ENCODE results near the gene SPAG9. TPM values are rescaled to one million over a fixed set of nuclear protein-coding genes. Genes with fewer than 3 reads are reported as not detected.

SPAG9 gene
- total and polyA plus RNA-seq, 3 experiments from 2014 or later: 10.5 to 43.0 (median 40.6) TPM

- H3K27ac ChIP-seq (ENCODE audit: low read depth, low read length): no peak overlapping the region
- H3K4me1 ChIP-seq (ENCODE audit: insufficient read depth, low read length): peaks cover 25% of the 10 kb centered on the region
- ChIA-PET POLR2A (no interaction called here), CTCF (no interaction called here)
- no peaks in the 10 kb centered on the region for H3K27me3 ChIP-seq (ENCODE audit: insufficient read depth, low read length, poor library complexity, severe bottlenecking)
- no peak overlapping the region for H3K4me3 ChIP-seq (ENCODE audit: low read length)
- Mint-ChIP-seq H3K4me1 (peaks cover 33 to 45% (median 35%) of the 10 kb centered on the region in 3 donors), H3K4me3 (no peak overlapping the region), H3K27me3 (peaks cover 0 to 1% of the 10 kb centered on the region in 2 donors), H3K27ac (peak overlapping the region in 5 of 8 donors; percentile 43 to 75 (median 58)), H3K9me3 (no peaks in the 10 kb centered on the region), H3K36me3 (no peaks in the 10 kb centered on the region)
- no peaks in the 10 kb centered on the region for H3K9me3 ChIP-seq (ENCODE audit: low read length)
- no peak for DNase-seq
- H3K36me3 ChIP-seq (ENCODE audit: insufficient read depth, low read length): no peaks in the 10 kb centered on the region
Observed at GRCh38 chr17:50924300-50924699, 196.4 kb downstream of the SPAG9 start.

- peaks cover 39 to 50% (median 39%) of the 10 kb centered on the region in 3 donors for H3K4me1 Mint-ChIP-seq
- no peak overlapping the region for H3K27ac ChIP-seq (ENCODE audit: low read depth, low read length)
- H3K36me3 ChIP-seq (ENCODE audit: insufficient read depth, low read length): no peaks in the 10 kb centered on the region
- no peaks in the 10 kb centered on the region for H3K27me3 ChIP-seq (ENCODE audit: insufficient read depth, low read length, poor library complexity, severe bottlenecking)
- ChIA-PET CTCF (no interaction called here), POLR2A (no interaction called here)
- DNase-seq: no peak
- no peak overlapping the region for H3K4me3 Mint-ChIP-seq
- no peaks in the 10 kb centered on the region for H3K9me3 ChIP-seq (ENCODE audit: low read length)
- H3K27me3 Mint-ChIP-seq: no peaks in the 10 kb centered on the region
- H3K27ac Mint-ChIP-seq: peak overlapping the region in 3 of 8 donors; percentile 45 to 84 (median 52)
- H3K4me1 ChIP-seq (ENCODE audit: insufficient read depth, low read length): peaks cover 32% of the 10 kb centered on the region
- H3K9me3 Mint-ChIP-seq: no peaks in the 10 kb centered on the region
- H3K4me3 ChIP-seq (ENCODE audit: low read length): no peak overlapping the region
- no peaks in the 10 kb centered on the region for H3K36me3 Mint-ChIP-seq
Observed at GRCh38 chr17:50923611-50924010, 197.1 kb downstream of the SPAG9 start.

GRCh38 chr17:50922721-50923405, 197.8 kb downstream of the SPAG9 start:
- CTCF ChIA-PET: interaction anchor here (0.9 kb wide), 1 partner anchor 34 kb away, joined by 4 read pairs; no protein-coding TSS in a partner anchor
- H3K36me3 Mint-ChIP-seq: no peaks in the 10 kb centered on the region
- no peaks in the 10 kb centered on the region for H3K9me3 Mint-ChIP-seq
- Histone ChIP-seq H3K4me3 (ENCODE audit: low read length) (no peak overlapping the region), H3K27me3 (ENCODE audit: insufficient read depth, low read length, poor library complexity, severe bottlenecking) (no peaks in the 10 kb centered on the region), H3K9me3 (ENCODE audit: low read length) (no peaks in the 10 kb centered on the region), H3K36me3 (ENCODE audit: insufficient read depth, low read length) (no peaks in the 10 kb centered on the region), H3K4me1 (ENCODE audit: insufficient read depth, low read length) (peaks cover 39% of the 10 kb centered on the region), H3K27ac (ENCODE audit: low read depth, low read length) (no peak overlapping the region)
- H3K27ac Mint-ChIP-seq: peak overlapping the region in 6 of 8 donors; percentile 32 to 94 (median 72)
- POLR2A ChIA-PET: interaction anchor here (0.6 kb wide), 1 partner anchor 32 kb away, joined by 3 read pairs; no protein-coding TSS in a partner anchor
- no peak overlapping the region for H3K4me3 Mint-ChIP-seq
- DNase-seq: no peak
- H3K4me1 Mint-ChIP-seq: peaks cover 33 to 45% (median 44%) of the 10 kb centered on the region in 3 donors
- no peaks in the 10 kb centered on the region for H3K27me3 Mint-ChIP-seq

- no peak overlapping the region for H3K4me3 ChIP-seq (ENCODE audit: low read length)
- no peaks in the 10 kb centered on the region for H3K27me3 ChIP-seq (ENCODE audit: insufficient read depth, low read length, poor library complexity, severe bottlenecking)
- H3K27ac Mint-ChIP-seq: peak overlapping the region in 6 of 8 donors; percentile 32 to 94 (median 77)
- no peak overlapping the region for H3K4me3 Mint-ChIP-seq
- no peaks in the 10 kb centered on the region for H3K9me3 ChIP-seq (ENCODE audit: low read length)
- no peak overlapping the region for H3K27ac ChIP-seq (ENCODE audit: low read depth, low read length)
- no peaks in the 10 kb centered on the region for H3K36me3 ChIP-seq (ENCODE audit: insufficient read depth, low read length)
- no peaks in the 10 kb centered on the region for H3K36me3 Mint-ChIP-seq
- H3K9me3 Mint-ChIP-seq: no peaks in the 10 kb centered on the region
- H3K4me1 Mint-ChIP-seq: peaks cover 26 to 41% (median 36%) of the 10 kb centered on the region in 3 donors
- DNase-seq: no peak
- H3K4me1 ChIP-seq (ENCODE audit: insufficient read depth, low read length): peaks cover 43% of the 10 kb centered on the region
- POLR2A ChIA-PET: no interaction called here
- H3K27me3 Mint-ChIP-seq: no peaks in the 10 kb centered on the region
- CTCF ChIA-PET: interaction anchor here (0.9 to 1.1 kb wide), 2 partner anchors 35 to 139 kb away, joined by 3 to 4 read pairs; no protein-coding TSS in a partner anchor
Observed at GRCh38 chr17:50922107-50922506, 198.6 kb downstream of the SPAG9 start.

- Histone ChIP-seq H3K36me3 (ENCODE audit: insufficient read depth, low read length) (no peaks in the 10 kb centered on the region), H3K27me3 (ENCODE audit: insufficient read depth, low read length, poor library complexity, severe bottlenecking) (no peaks in the 10 kb centered on the region), H3K4me1 (ENCODE audit: insufficient read depth, low read length) (peaks cover 37% of the 10 kb centered on the region), H3K4me3 (ENCODE audit: low read length) (no peak overlapping the region), H3K9me3 (ENCODE audit: low read length) (no peaks in the 10 kb centered on the region), H3K27ac (ENCODE audit: low read depth, low read length) (no peak overlapping the region)
- peak overlapping the region; percentile 26 to 99 (median 78) for H3K27ac Mint-ChIP-seq
- peaks cover 22 to 41% (median 30%) of the 10 kb centered on the region in 3 donors for H3K4me1 Mint-ChIP-seq
- no peaks in the 10 kb centered on the region for H3K9me3 Mint-ChIP-seq
- H3K27me3 Mint-ChIP-seq: no peaks in the 10 kb centered on the region
- no peak for DNase-seq
- POLR2A ChIA-PET: interaction anchor here (0.6 kb wide), 1 partner anchor 69 kb away, joined by 5 read pairs; no protein-coding TSS in a partner anchor
- no peaks in the 10 kb centered on the region for H3K36me3 Mint-ChIP-seq
- H3K4me3 Mint-ChIP-seq: peak overlapping the region in 2 of 7 donors; percentile 43 to 55
- CTCF ChIA-PET: interaction anchor here (1.1 kb wide), 1 partner anchor 138 kb away, joined by 3 read pairs; no protein-coding TSS in a partner anchor
Observed at GRCh38 chr17:50920891-50921586, 199.6 kb downstream of the SPAG9 start.

- peak overlapping the region in 2 of 7 donors; percentile 28 to 71 for H3K4me3 Mint-ChIP-seq
- peaks cover 0 to 1% of the 10 kb centered on the region in 2 donors for H3K27me3 Mint-ChIP-seq
- H3K4me1 Mint-ChIP-seq: peaks cover 22 to 40% (median 28%) of the 10 kb centered on the region in 3 donors
- H3K9me3 ChIP-seq (ENCODE audit: low read length): no peaks in the 10 kb centered on the region
- H3K27ac ChIP-seq (ENCODE audit: low read depth, low read length): peak overlapping the region; percentile 51
- H3K4me1 ChIP-seq (ENCODE audit: insufficient read depth, low read length): peaks cover 30% of the 10 kb centered on the region
- POLR2A ChIA-PET: interaction anchor here (1.5 kb wide), 1 partner anchor 54 kb away, joined by 10 read pairs; the partner anchor contains the start of gene TOB1
- H3K36me3 Mint-ChIP-seq: no peaks in the 10 kb centered on the region
- DNase-seq: no peak
- H3K36me3 ChIP-seq (ENCODE audit: insufficient read depth, low read length): no peaks in the 10 kb centered on the region
- CTCF ChIA-PET: interaction anchor here (0.9 kb wide), 1 partner anchor 54 kb away, joined by 3 read pairs; the partner anchor contains the start of gene TOB1
- peak overlapping the region; percentile 19 to 99 (median 98) for H3K27ac Mint-ChIP-seq
- no peak overlapping the region for H3K4me3 ChIP-seq (ENCODE audit: low read length)
- no peaks in the 10 kb centered on the region for H3K9me3 Mint-ChIP-seq
- no peaks in the 10 kb centered on the region for H3K27me3 ChIP-seq (ENCODE audit: insufficient read depth, low read length, poor library complexity, severe bottlenecking)
Observed at GRCh38 chr17:50920041-50920410, 200.6 kb downstream of the SPAG9 start.

GRCh38 chr17:50919321-50920040, 201.2 kb downstream of the SPAG9 start:
- no peaks in the 10 kb centered on the region for H3K9me3 Mint-ChIP-seq
- H3K4me3 ChIP-seq (ENCODE audit: low read length): peak overlapping the region; percentile 26
- peak overlapping the region; percentile 69 for H3K27ac ChIP-seq (ENCODE audit: low read depth, low read length)
- H3K4me1 ChIP-seq (ENCODE audit: insufficient read depth, low read length): peaks cover 34% of the 10 kb centered on the region
- CTCF ChIA-PET: interaction anchor here (0.9 kb wide), 1 partner anchor 53 kb away, joined by 3 read pairs; the partner anchor contains the start of gene TOB1
- H3K4me1 Mint-ChIP-seq: peaks cover 22 to 37% (median 24%) of the 10 kb centered on the region in 3 donors
- H3K36me3 Mint-ChIP-seq: no peaks in the 10 kb centered on the region
- H3K27me3 ChIP-seq (ENCODE audit: insufficient read depth, low read length, poor library complexity, severe bottlenecking): no peaks in the 10 kb centered on the region
- POLR2A ChIA-PET: interaction anchor here (1.5 kb wide), 1 partner anchor 54 kb away, joined by 10 read pairs; the partner anchor contains the start of gene TOB1
- H3K36me3 ChIP-seq (ENCODE audit: insufficient read depth, low read length): no peaks in the 10 kb centered on the region
- H3K27ac Mint-ChIP-seq: peak overlapping the region; percentile 81 to 99 (median 98)
- H3K9me3 ChIP-seq (ENCODE audit: low read length): no peaks in the 10 kb centered on the region
- peaks cover 0 to 1% of the 10 kb centered on the region in 2 donors for H3K27me3 Mint-ChIP-seq
- peak; percentile 77 to 93 (median 86) for DNase-seq
- H3K4me3 Mint-ChIP-seq: peak overlapping the region; percentile 6 to 80 (median 49)
